Astrocyte of the hippocampus (primary cell): Measurements from ENCODE around the gene BABAM2.

Experiments
- DNase-seq: peaks from one replicate; pipeline ENCODE4 v3.0.0; 2011; ENCODE audit warnings: low read depth, low spot score

BABAM2 gene

GRCh38 chr2:28342081-28342967 lies 451.8 kb downstream of the BABAM2 start:
- DNase-seq = peak; percentile 89

GRCh38 chr2:28343184-28343942 lies 452.8 kb downstream of the BABAM2 start:
- no peak for DNase-seq

- no peak for DNase-seq
These were observed 453.6 kb downstream of the BABAM2 start for GRCh38 chr2:28343971-28344715.

GRCh38 chr2:28344756-28345373 lies 454.3 kb downstream of the BABAM2 start:
- DNase-seq = no peak

- DNase-seq = no peak
These were observed 455.1 kb downstream of the BABAM2 start for GRCh38 chr2:28345619-28346018.

- no peak for DNase-seq
These were observed 456.1 kb downstream of the BABAM2 start for GRCh38 chr2:28346587-28346986.

GRCh38 chr2:28347193-28347592 lies 456.7 kb downstream of the BABAM2 start:
- DNase-seq = no peak

GRCh38 chr2:28347596-28347995 lies 457.1 kb downstream of the BABAM2 start:
- DNase-seq = no peak

- no peak for DNase-seq
These were observed 457.6 kb downstream of the BABAM2 start for GRCh38 chr2:28348149-28348567.

- DNase-seq = no peak
These were observed 458.4 kb downstream of the BABAM2 start for GRCh38 chr2:28348921-28349320.

- no peak for DNase-seq
These were observed 459.1 kb downstream of the BABAM2 start for GRCh38 chr2:28349546-28350165.

- DNase-seq = no peak
These were observed 459.7 kb downstream of the BABAM2 start for GRCh38 chr2:28350196-28350595.

GRCh38 chr2:28350791-28351285 lies 460.3 kb downstream of the BABAM2 start:
- no peak for DNase-seq

GRCh38 chr2:28351621-28352020 lies 461.1 kb downstream of the BABAM2 start:
- no peak for DNase-seq

- no peak for DNase-seq
These were observed 461.6 kb downstream of the BABAM2 start for GRCh38 chr2:28352104-28352503.

- DNase-seq = no peak
These were observed 462.2 kb downstream of the BABAM2 start for GRCh38 chr2:28352610-28353195.

- no peak for DNase-seq
These were observed 464.5 kb downstream of the BABAM2 start for GRCh38 chr2:28354920-28355520.

- no peak for DNase-seq
These were observed 465.1 kb downstream of the BABAM2 start for GRCh38 chr2:28355521-28356094.

- DNase-seq = peak; percentile 93
These were observed 465.8 kb downstream of the BABAM2 start for GRCh38 chr2:28356095-28356911.
